Trophoblast cell (in vitro differentiated cells and primary cell): Measurements from ENCODE around the gene PIH1D2.

Experiments
- DNase-seq, 2 donors: peaks; one replicate each; pipeline ENCODE4 v3.0.0-alpha.2; 2016
- H2AFZ ChIP-seq: 2 replicates; pipeline ENCODE4 v1.6.1; 2013; ENCODE audit warnings: low read length, moderate library complexity, mild to moderate bottlenecking; ENCODE audit not compliant: insufficient read depth, poor library complexity
- H2AK5ac ChIP-seq: 2 replicates; pipeline ENCODE4 v1.6.1; 2013; ENCODE audit warnings: mild to moderate bottlenecking, low read length
- H2BK120ac ChIP-seq: 2 replicates; pipeline ENCODE4 v1.6.1; 2013; ENCODE audit warnings: low read length, mild to moderate bottlenecking, moderate library complexity; ENCODE audit not compliant: insufficient read depth, poor library complexity
- H2BK12ac ChIP-seq: 2 replicates; pipeline ENCODE4 v1.6.1; 2013; ENCODE audit warnings: mild to moderate bottlenecking, low read length, moderate library complexity
- H2BK5ac ChIP-seq: 2 replicates; pipeline ENCODE4 v1.6.1; 2013; ENCODE audit warnings: low read length, low read depth, moderate library complexity, mild to moderate bottlenecking; ENCODE audit not compliant: poor library complexity
- H3K14ac ChIP-seq: 2 replicates; pipeline ENCODE4 v1.6.1; 2013; ENCODE audit warnings: mild to moderate bottlenecking, low read length
- H3K18ac ChIP-seq: 2 replicates; pipeline ENCODE4 v1.6.1; 2013; ENCODE audit warnings: mild to moderate bottlenecking, low read length
- H3K23ac ChIP-seq: 2 replicates; pipeline ENCODE4 v1.6.1; 2013; ENCODE audit warnings: low read length
- H3K27ac ChIP-seq: 2 replicates; pipeline ENCODE4 v1.5.1; 2013; ENCODE audit warnings: low read depth, mild to moderate bottlenecking, inconsistent platforms, low read length, moderate library complexity
- H3K27me3 ChIP-seq: 2 replicates; pipeline ENCODE4 v1.6.1; 2013; ENCODE audit warnings: inconsistent platforms, mild to moderate bottlenecking, low read length, moderate library complexity; ENCODE audit not compliant: insufficient read depth
- H3K36me3 ChIP-seq, 2 experiments: 1 replicate in 1 of 2; 2 replicates in 1 of 2; pipeline ENCODE4 v1.6.1; 2013; ENCODE audit warnings: low read length in 2 of 2, mild to moderate bottlenecking in 2 of 2, moderate library complexity in 1 of 2; ENCODE audit not compliant: insufficient read depth in 2 of 2, control insufficient read depth in 1 of 2
- H3K4ac ChIP-seq: 2 replicates; pipeline ENCODE4 v1.6.1; 2013; ENCODE audit warnings: low read depth, mild to moderate bottlenecking, low read length, moderate library complexity
- H3K4me1 ChIP-seq, 2 experiments: 1 replicate in 1 of 2; 2 replicates in 1 of 2; pipeline ENCODE4 v1.6.1; 2013; ENCODE audit warnings: low read length in 2 of 2, mild to moderate bottlenecking in 2 of 2, moderate library complexity in 1 of 2; ENCODE audit not compliant: insufficient read depth in 2 of 2, control insufficient read depth in 1 of 2
- H3K4me2 ChIP-seq: 2 replicates; pipeline ENCODE4 v1.6.1; 2013; ENCODE audit warnings: inconsistent platforms, mild to moderate bottlenecking, low read length, moderate library complexity
- H3K4me3 ChIP-seq: 2 replicates; pipeline ENCODE4 v1.5.1; 2013; ENCODE audit warnings: mild to moderate bottlenecking, low read depth, low read length, inconsistent platforms
- H3K79me1 ChIP-seq: one replicate; pipeline ENCODE4 v1.6.1; 2013; ENCODE audit warnings: low read length
- H3K79me2 ChIP-seq: 2 replicates; pipeline ENCODE4 v1.6.1; 2013; ENCODE audit warnings: low read length, mild to moderate bottlenecking; ENCODE audit not compliant: control insufficient read depth, insufficient read depth, poor library complexity
- H3K9ac ChIP-seq: 2 replicates; pipeline ENCODE4 v1.6.1; 2013; ENCODE audit warnings: mild to moderate bottlenecking, low read length
- H3K9me3 ChIP-seq: 2 replicates; pipeline ENCODE4 v1.6.1; 2013; ENCODE audit warnings: low read depth, mild to moderate bottlenecking, control low read depth, inconsistent platforms, low read length; ENCODE audit not compliant: insufficient read depth
- H4K12ac ChIP-seq: 2 replicates; pipeline ENCODE4 v1.6.1; 2013; ENCODE audit warnings: low read depth, mild to moderate bottlenecking, low read length, moderate library complexity
- H4K8ac ChIP-seq: 2 replicates; pipeline ENCODE4 v1.6.1; 2013; ENCODE audit warnings: low read depth, mild to moderate bottlenecking, low read length, moderate library complexity
- H4K91ac ChIP-seq: one replicate; pipeline ENCODE4 v1.6.1; 2013; ENCODE audit warnings: low read depth, mild to moderate bottlenecking, low read length, moderate library complexity
- WGBS: extraction: QIAGEN DNeasy Blood & Tissue Kit; methylation state at CpG from one replicate; pipeline ENCODE4 v1.1.7; 2013; ENCODE audit warnings: missing lambda C conversion rate; ENCODE audit not compliant: insufficient read length, insufficient coverage; ENCODE audit errors: extremely low coverage; 5-methylcytosine and 5-hydroxymethylcytosine counted together

Gene PIH1D2

DNA sequence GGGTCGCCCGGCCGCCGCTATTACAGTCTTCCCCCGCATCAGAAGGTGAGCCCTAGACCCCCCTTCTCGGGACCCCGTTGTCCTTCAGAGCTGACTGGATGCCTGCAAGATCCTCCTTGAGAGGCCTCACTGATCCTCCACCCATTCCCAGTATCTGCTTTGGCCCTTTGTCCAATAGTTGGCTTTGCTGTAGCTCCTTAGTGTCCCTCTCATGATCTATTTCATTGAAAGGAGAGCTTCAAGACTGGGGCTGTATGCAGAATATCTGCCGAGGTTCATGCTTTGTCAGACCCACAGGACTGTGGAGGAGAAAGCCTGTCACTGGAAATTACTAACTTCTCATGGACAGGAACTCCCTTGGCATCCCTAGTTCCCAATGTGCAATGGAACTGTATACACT is 48.1 kb downstream of the PIH1D2 start:
- Histone ChIP-seq H3K9ac (peak overlapping the region; percentile 94), H2BK12ac (no peak overlapping the region)
- WGBS = no CpG with 5 or more reads among the region's 8 CpGs

GRCh38 chr11:112024773-112025678 is 48.8 kb downstream of the PIH1D2 start, which contains the start of gene DLAT:
TSS of gene DLAT (plus strand) at chr11:112025408. CDS start at chr11:112025473, 65 bp downstream.
- no CpG with 5 or more reads among the region's 71 CpGs for WGBS
- peak within 1 kb of the TSS; percentile 89 for H4K91ac ChIP-seq

More for the DNA sequence above, 48.1 kb downstream of the PIH1D2 start:
- Histone ChIP-seq H2BK120ac (peak overlapping the region; percentile 64), H3K9me3 (no peaks in the 10 kb centered on the region), H2AK5ac (peak overlapping the region; percentile 80), H2AFZ (peak overlapping the region; percentile 90), H4K12ac (peak overlapping the region; percentile 48), H3K79me2 (peaks cover 9% of the 10 kb centered on the region), H2BK5ac (peak overlapping the region; percentile 75), H3K36me3 (peaks cover 15 to 19% of the 10 kb centered on the region in 2 experiments), H4K91ac (peak overlapping the region; percentile 89), H3K4me1 (no peaks in the 10 kb centered on the region), H3K14ac (peak overlapping the region; percentile 86), H3K4me3 (peak overlapping the region; percentile 91), H4K8ac (peak overlapping the region; percentile 78), H3K23ac (no peak overlapping the region), H3K79me1 (peaks cover 11% of the 10 kb centered on the region), H3K4me2 (peak overlapping the region; percentile 93), H3K27me3 (no peaks in the 10 kb centered on the region), H3K18ac (peak overlapping the region; percentile 47), H3K27ac (peak overlapping the region; percentile 80), H3K4ac (peak overlapping the region; percentile 97)
- DNase-seq = peak in 1 of 2 donors; percentile 13

DNA sequence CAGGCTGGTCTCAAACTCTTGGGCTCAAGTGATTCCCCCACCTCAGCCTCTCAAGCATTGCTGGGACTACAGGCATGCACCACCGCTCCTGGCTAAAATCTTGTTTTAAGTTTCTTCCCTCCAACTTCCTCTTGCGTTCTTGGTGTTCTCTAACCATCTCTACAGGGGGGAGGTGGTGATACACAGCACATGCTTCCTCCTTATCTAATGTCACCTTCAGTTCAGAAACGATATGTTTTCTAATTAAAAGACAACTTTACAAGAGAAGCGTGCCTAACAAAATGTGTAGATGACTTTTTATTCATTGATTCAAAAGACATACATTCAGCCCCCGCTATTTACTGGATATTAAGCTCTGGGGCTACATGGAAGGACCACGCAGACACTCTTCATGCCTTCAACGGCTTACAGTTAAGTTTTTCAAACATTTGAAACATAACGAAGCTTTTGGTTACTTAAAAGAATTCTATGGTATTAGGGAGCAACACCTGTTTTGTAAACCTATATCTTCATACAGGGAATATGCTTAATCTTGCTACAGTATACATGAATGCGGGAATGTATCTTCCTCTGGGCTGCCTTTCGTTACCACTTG is 49.5 kb downstream of the PIH1D2 start:
- Histone ChIP-seq H3K79me2 (peaks cover 9% of the 10 kb centered on the region), H3K9ac (peak overlapping the region; percentile 18), H3K36me3 (peaks cover 9% of the 10 kb centered on the region in 2 experiments), H2BK5ac (peak overlapping the region; percentile 52), H2AFZ (peak overlapping the region; percentile 90), H3K79me1 (peaks cover 11% of the 10 kb centered on the region), H2BK12ac (no peak overlapping the region), H4K12ac (no peak overlapping the region), H3K27ac (no peak overlapping the region), H3K4me1 (no peaks in the 10 kb centered on the region), H3K27me3 (no peaks in the 10 kb centered on the region), H2BK120ac (peak overlapping the region; percentile 43), H3K18ac (no peak overlapping the region), H3K4ac (no peak overlapping the region), H4K8ac (peak overlapping the region; percentile 78), H3K14ac (peak overlapping the region; percentile 47), H2AK5ac (peak overlapping the region; percentile 24), H3K4me3 (peak overlapping the region; percentile 91), H3K9me3 (no peaks in the 10 kb centered on the region), H3K23ac (no peak overlapping the region), H4K91ac (no peak overlapping the region), H3K4me2 (peak overlapping the region; percentile 93)
- no CpG with 5 or more reads among the region's 10 CpGs for WGBS
- DNase-seq = no peak

More at GRCh38 chr11:112024773-112025678, 48.8 kb downstream of the PIH1D2 start, which contains the start of gene DLAT:
- peak within 1 kb of the TSS; percentile 93 for H3K4me2 ChIP-seq
- H3K79me1 ChIP-seq = peaks cover 11% of the 10 kb centered on the region
- H2BK120ac ChIP-seq = peak within 1 kb of the TSS; percentile 64
- peaks cover 9% of the 10 kb centered on the region for H3K79me2 ChIP-seq
- H3K4me1 ChIP-seq = no peaks in the 10 kb centered on the region
- H3K9ac ChIP-seq = peak within 1 kb of the TSS; percentile 94
- H4K12ac ChIP-seq = peak within 1 kb of the TSS; percentile 48
- peak; percentile 80 to 91 for DNase-seq
- H2AK5ac ChIP-seq = peak within 1 kb of the TSS; percentile 80
- peak within 1 kb of the TSS; percentile 75 for H2BK5ac ChIP-seq
- H3K36me3 ChIP-seq = peaks cover 12 to 16% of the 10 kb centered on the region in 2 experiments
- no peaks in the 10 kb centered on the region for H3K9me3 ChIP-seq
- H2AFZ ChIP-seq = peak within 1 kb of the TSS; percentile 90
- H3K27ac ChIP-seq = peak within 1 kb of the TSS; percentile 80
- H2BK12ac ChIP-seq = no peak within 1 kb of the TSS
- peak within 1 kb of the TSS; percentile 47 for H3K18ac ChIP-seq
- peak within 1 kb of the TSS; percentile 97 for H3K4ac ChIP-seq
- H3K23ac ChIP-seq = no peak within 1 kb of the TSS
- peak within 1 kb of the TSS; percentile 91 for H3K4me3 ChIP-seq
- no peaks in the 10 kb centered on the region for H3K27me3 ChIP-seq
- H4K8ac ChIP-seq = peak within 1 kb of the TSS; percentile 78
- H3K14ac ChIP-seq = peak within 1 kb of the TSS; percentile 86

DNA sequence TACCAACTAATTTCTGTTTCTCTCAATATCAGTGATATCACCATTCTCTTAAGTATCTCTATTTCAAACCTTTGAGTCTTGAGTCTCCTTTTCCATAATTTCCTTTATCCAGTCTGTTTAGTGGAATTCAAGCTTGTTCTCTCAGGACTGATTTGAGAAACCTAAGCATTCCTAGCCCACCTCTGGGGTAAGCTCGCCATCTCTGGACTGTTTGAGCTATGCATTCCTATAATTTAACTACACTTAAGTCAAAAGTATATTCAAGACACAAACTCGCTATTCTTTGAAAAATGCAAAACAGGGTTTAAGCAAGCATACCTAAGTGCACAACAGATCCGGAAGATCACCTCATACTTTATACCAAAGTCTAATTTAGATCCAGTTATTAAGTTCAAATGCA is 50.7 kb downstream of the PIH1D2 start:
- Histone ChIP-seq H3K36me3 (peaks cover 2 to 4% of the 10 kb centered on the region in 2 experiments), H4K91ac (no peak overlapping the region), H3K23ac (no peak overlapping the region), H2BK12ac (no peak overlapping the region), H4K12ac (no peak overlapping the region), H2AFZ (no peak overlapping the region), H3K14ac (no peak overlapping the region), H3K4me3 (no peak overlapping the region), H2AK5ac (no peak overlapping the region), H3K27ac (no peak overlapping the region), H3K27me3 (no peaks in the 10 kb centered on the region), H3K18ac (no peak overlapping the region), H3K79me1 (peaks cover 11% of the 10 kb centered on the region), H2BK5ac (no peak overlapping the region), H4K8ac (no peak overlapping the region), H3K79me2 (peaks cover 9% of the 10 kb centered on the region), H3K4me2 (no peak overlapping the region), H3K4ac (no peak overlapping the region), H3K4me1 (no peaks in the 10 kb centered on the region), H3K9ac (no peak overlapping the region), H2BK120ac (no peak overlapping the region), H3K9me3 (no peaks in the 10 kb centered on the region)
- no peak for DNase-seq
- WGBS = no CpG with 5 or more reads among the region's 3 CpGs
